HG02938 (cell line): Measurements from ENCODE around the gene BCAP29.

Experiments
- ATAC-seq: cut with Tn5 transposase; IDR thresholded peaks from one replicate; pipeline ENCODE4 v1.9.1; 2021; ENCODE audit warnings: mild to moderate bottlenecking, moderate library complexity; ENCODE audit not compliant: unreplicated experiment

BCAP29 gene

DNA sequence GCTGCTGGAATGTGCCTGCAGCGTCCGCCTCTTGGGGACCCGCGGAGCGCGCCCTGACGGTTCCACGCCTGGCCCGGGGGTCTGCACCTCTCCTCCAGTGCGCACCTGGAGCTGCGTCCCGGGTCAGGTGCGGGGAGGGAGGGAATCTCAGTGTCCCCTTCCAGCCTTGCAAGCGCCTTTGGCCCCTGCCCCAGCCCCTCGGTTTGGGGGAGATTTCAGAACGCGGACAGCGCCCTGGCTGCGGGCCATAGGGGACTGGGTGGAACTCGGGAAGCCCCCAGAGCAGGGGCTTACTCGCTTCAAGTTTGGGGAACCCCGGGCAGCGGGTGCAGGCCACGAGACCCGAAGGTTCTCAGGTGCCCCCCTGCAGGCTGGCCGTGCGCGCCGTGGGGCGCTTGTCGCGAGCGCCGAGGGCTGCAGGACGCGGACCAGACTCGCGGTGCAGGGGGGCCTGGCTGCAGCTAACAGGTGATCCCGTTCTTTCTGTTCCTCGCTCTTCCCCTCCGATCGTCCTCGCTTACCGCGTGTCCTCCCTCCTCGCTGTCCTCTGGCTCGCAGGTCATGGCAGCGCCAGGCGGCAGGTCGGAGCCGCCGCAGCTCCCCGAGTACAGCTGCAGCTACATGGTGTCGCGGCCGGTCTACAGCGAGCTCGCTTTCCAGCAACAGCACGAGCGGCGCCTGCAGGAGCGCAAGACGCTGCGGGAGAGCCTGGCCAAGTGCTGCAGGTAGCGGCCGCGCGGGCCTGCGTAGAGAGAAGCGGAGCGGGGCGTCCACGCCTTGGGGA is 81.2 kb downstream of the BCAP29 start:
- peak; percentile 46 for ATAC-seq

- ATAC-seq, result peak; percentile 22
Observed at GRCh38 chr7:107661865-107662379, 81.9 kb downstream of the BCAP29 start.

GRCh38 chr7:107663196-107663595 is 83.2 kb downstream of the BCAP29 start:
- ATAC-seq, result no peak

- ATAC-seq, result no peak
Observed at GRCh38 chr7:107666790-107667189, 86.7 kb downstream of the BCAP29 start.

DNA sequence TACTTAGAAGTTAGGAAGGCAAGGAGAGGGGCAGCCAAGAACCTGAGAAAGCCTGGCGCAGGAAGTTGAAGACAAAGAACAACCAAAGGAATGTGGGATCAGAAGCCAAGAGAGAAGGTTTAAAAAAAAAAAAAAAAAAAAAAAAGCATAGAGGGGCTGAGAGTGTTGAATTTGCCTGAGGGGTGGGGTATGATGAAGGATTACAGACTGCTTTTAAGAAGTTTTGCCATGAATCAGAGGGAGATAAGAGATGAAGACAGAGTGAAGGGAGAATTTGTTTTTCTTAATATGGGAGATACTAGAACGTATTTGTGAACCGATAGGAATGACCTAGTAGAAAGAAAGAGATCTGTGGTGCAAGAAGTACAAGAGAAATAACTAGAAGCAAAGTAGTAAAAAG is 87.3 kb downstream of the BCAP29 start:
- ATAC-seq, result no peak

- no peak for ATAC-seq
Observed at GRCh38 chr7:107668296-107668695, 88.2 kb downstream of the BCAP29 start.
